ENCODE data around the gene MYL9.
A peak's percentile ranks its signal among the peaks of the same experiment; 100 is the strongest.

Gene MYL9

DNA sequence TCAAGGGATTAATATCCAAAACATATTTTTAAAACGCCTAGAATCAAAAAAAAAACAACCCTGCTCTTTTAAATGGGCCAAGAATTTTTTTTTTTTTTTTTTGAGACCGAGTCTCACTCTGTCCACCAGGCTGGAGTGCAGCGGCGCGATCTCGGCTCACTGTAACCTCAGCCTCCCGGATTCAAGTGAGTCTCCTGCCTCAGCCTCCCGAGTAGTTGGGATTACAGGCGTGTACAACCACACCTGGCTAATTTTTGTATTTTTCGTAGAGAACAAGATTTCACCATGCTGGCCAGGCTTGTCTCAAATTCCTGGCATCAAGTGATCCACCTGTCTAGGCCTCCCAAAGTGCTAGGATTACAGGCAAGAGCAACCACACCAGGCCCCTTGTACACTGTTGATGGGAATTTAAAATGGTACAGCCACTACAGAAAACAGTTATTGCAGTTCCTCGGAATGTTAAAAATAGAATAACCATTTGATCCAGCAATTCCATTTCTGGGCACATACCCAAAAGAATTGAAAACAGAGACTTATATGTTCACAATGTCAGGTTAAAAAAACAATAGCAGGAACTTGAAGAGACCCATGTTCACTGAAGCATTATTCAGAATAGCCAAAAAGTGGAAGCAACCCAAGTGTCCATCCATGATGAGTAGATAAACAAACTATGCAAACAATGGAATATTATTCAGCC is 3.1 kb upstream of the MYL9 start:
- no peak overlapping the region for H3K4me3 ChIP-seq
- in situ Hi-C loops (cut with MboI; ENCODE audit: low sequenced_read_pairs), result no loop called here
- no peaks in the 10 kb centered on the region for H3K27me3 ChIP-seq (ENCODE audit: low read depth)
- no peaks in the 10 kb centered on the region for H3K36me3 ChIP-seq (replicated peaks)
- H3K9me3 ChIP-seq, result no peaks in the 10 kb centered on the region
- no peaks in the 10 kb centered on the region for H3K4me1 ChIP-seq
- DNase-seq (ENCODE audit: low spot score in 2 of 2), result no peak

DNA sequence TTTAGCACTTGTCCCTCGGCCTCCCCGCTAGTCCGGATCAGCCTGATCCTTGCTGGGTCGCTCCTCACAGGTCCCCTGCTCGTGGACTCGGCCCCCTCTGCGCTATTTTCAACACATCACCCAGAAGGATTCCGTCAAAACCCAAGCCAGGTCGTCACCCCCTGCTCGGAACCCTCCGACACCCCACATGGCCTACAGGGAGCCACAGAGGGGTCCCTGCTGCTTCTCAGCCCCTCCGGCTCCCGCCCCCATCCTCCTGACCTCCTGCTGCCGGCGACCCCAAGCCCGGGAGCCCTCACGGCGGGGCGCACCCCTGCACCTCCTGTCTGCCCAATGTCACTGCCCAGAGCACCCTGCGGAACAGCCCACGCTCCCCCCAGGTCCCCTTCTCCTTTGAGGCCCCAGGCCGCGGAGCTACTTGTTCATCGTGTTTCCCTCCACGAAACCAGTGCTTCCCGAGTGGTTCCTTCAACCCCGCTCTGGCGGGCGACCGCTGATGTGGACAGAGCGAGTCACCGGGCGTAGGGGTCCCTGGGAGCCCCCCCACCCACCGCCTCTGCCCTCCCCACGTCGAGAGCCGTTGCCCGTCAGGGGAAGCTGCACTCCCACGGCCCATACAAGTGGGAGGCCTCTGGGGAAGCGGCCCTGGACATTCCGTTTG is 638 bp upstream of the MYL9 start:
- Histone ChIP-seq H3K9me3 (no peaks in the 10 kb centered on the region), H3K36me3 (replicated peaks) (no peaks in the 10 kb centered on the region), H3K4me3 (no peak overlapping the region), H3K27me3 (ENCODE audit: low read depth) (no peaks in the 10 kb centered on the region), H3K4me1 (no peaks in the 10 kb centered on the region)
- in situ Hi-C loops (cut with MboI; ENCODE audit: low sequenced_read_pairs), result no loop called here
- DNase-seq (ENCODE audit: low spot score in 2 of 2), result no peak

DNA sequence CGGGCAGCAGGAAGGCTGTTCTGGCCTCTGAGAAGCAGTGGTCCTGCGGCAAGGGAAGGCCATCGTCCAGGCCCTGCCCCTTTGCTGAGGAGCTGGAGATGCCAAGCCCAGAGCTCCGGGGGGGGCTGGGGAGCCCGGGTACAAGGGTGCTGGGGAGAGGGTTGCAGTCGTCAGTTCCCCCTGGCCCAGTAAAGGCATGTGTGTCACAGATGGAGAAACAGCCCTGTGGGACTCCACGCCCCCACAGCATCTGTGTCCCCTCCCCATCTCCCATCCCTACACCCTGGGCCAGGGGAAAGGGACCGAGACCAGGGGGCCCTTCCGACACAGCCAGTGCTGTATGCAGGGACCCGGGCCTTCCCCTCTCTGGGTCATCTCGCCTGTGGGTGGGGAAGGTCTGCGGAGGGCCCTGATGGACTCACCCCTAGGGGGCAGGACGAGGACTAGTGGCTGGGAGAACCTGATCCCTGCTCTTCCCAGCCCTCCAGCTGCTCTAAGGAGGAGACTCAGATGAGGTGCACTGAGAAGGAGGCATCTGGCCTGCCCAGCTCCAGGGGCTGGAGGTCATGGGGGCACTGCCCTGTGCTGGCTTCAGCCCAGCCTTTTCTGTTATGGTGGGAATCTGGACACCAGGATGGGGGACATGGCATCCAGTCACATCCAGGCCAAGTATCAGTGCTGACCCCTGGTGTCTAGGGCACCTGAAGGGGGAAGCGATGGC is 609 bp downstream of the MYL9 start:
- no peaks in the 10 kb centered on the region for H3K36me3 ChIP-seq (replicated peaks)
- in situ Hi-C loops (cut with MboI; ENCODE audit: low sequenced_read_pairs), result no loop called here
- H3K4me3 ChIP-seq, result no peak overlapping the region
- DNase-seq (ENCODE audit: low spot score in 2 of 2), result peak; percentile 5 to 55
- H3K9me3 ChIP-seq, result no peaks in the 10 kb centered on the region
- H3K4me1 ChIP-seq, result no peaks in the 10 kb centered on the region
- H3K27me3 ChIP-seq (ENCODE audit: low read depth), result no peaks in the 10 kb centered on the region

DNA sequence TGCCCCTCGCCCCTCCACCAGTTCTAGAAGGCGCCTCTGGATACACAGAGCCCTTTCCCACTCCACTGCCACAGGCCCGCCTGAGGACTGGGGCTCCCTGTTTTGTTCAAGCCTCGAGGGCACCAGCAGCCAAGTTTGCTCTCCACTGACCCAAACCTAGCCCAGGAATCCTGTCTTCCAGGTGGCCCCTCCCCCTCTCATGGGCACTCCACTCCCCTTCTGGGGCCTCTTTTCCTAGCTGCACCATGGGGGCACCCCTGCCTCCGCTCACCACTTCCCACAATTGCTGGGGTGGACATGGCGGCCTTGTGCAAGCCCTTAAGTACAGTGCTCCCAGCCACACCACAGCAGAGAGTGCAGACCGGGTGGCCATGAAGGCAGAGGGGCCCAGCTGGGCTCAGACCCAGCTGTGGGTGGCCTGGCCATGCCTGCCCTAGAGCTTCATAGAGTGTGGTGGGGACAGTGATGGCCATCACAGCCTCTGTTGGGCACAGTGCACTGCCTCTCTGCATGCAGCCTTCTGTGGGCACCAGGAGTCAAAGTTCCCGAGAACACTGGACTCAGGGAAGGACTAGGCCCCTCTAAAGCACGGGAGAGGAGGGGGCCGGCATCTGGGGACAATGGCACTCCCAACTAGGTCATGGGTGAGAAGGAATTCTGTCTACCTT is 1.3 kb downstream of the MYL9 start:
- Histone ChIP-seq H3K27me3 (ENCODE audit: low read depth) (no peaks in the 10 kb centered on the region), H3K4me1 (no peaks in the 10 kb centered on the region), H3K36me3 (replicated peaks) (no peaks in the 10 kb centered on the region), H3K4me3 (no peak overlapping the region), H3K9me3 (no peaks in the 10 kb centered on the region)
- no peak for DNase-seq (ENCODE audit: low spot score in 2 of 2)
- in situ Hi-C loops (cut with MboI; ENCODE audit: low sequenced_read_pairs), result no loop called here

DNA sequence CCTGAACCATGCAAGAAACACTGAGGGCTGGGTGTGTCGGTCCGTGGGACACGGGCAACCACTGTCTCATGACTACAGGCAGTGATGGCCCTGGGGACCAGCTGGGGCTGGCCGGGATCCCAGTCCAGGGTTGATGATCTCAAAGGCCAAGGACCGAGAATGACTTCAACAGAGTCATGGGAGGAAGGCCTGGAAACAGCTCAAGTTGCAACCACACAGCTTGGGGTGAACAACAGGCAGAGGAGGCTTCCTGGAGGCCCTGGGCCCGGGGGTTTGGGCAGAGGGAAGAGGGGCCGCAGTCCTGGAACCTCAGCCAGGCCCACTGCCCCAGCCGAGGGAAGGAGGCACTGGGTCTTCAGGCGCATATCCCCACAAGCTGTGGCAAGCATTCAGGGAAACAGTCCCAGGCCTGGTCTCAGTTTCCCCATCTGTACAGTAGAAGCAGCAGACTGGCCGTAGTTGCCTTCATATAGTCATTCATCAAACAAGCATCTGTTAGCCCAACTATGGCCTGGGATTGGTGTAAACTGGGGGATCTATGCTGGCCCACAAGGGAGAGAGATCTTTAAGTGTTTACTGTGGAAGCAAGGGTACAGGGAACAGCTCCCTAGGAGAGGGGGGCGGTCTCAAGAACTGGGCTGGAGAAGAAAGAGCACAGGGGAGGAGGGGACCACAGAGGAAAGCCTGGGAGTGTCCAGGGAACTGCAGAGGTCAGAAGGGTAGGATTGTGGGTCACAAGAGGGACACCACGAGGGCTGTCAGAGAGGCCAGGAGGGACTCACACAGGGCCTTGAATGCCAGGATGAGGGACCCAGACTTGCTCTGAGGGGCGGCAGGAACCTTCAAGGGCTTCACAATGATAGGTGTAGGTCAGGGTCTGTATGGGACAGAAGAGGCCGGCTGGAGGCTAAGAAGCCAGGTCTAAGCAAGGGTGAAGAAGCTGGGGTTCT is 2.1 kb downstream of the MYL9 start:
- H3K36me3 ChIP-seq (replicated peaks), result no peaks in the 10 kb centered on the region
- H3K27me3 ChIP-seq (ENCODE audit: low read depth), result no peaks in the 10 kb centered on the region
- in situ Hi-C loops (cut with MboI; ENCODE audit: low sequenced_read_pairs), result no loop called here
- no peak overlapping the region for H3K4me3 ChIP-seq
- H3K4me1 ChIP-seq, result no peaks in the 10 kb centered on the region
- DNase-seq (ENCODE audit: low spot score in 2 of 2), result no peak
- H3K9me3 ChIP-seq, result no peaks in the 10 kb centered on the region

DNA sequence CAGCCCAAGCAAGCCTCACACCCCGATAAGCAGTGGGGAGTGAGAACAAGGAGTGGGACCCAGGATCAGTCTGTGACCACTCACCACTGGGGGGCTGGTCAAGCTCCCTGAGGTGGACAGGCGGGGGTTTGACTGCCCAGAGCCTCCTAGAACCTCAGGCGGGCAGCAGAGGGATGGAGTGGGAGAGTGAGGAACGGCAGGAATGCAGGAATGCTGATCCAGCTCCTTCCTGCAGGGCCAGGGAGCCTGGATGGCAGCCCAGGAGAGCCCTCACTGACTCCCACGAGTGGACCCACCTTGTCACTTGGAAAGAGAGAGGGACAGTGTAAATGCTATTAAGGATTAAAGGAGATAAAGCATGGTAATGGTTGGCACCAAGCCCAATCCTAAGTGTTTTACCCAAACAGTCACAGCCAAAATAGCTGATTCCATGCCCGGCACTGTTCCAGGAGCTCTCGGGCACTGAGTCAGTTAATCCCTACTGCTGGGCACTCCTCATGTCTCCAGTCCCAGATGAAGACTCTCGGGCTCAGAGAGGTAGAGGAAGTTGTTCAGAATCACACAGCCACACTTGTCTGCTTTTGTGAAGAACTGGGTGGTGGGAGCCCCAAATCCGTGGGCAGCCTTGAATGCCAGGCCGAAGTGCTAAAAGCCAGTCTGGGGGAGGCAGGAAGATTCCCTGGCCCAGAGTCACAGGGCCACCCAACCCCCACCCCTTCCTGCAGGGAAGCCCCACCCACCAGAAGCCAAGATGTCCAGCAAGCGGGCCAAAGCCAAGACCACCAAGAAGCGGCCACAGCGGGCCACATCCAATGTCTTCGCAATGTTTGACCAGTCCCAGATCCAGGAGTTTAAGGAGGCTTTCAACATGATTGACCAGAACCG is 3.1 kb downstream of the MYL9 start:
- DNase-seq (ENCODE audit: low spot score in 2 of 2), result no peak
- in situ Hi-C loops (cut with MboI; ENCODE audit: low sequenced_read_pairs), result no loop called here
- H3K4me1 ChIP-seq, result no peaks in the 10 kb centered on the region
- H3K9me3 ChIP-seq, result no peaks in the 10 kb centered on the region
- H3K4me3 ChIP-seq, result no peak overlapping the region
- H3K36me3 ChIP-seq (replicated peaks), result no peaks in the 10 kb centered on the region
- H3K27me3 ChIP-seq (ENCODE audit: low read depth), result no peaks in the 10 kb centered on the region

DNA sequence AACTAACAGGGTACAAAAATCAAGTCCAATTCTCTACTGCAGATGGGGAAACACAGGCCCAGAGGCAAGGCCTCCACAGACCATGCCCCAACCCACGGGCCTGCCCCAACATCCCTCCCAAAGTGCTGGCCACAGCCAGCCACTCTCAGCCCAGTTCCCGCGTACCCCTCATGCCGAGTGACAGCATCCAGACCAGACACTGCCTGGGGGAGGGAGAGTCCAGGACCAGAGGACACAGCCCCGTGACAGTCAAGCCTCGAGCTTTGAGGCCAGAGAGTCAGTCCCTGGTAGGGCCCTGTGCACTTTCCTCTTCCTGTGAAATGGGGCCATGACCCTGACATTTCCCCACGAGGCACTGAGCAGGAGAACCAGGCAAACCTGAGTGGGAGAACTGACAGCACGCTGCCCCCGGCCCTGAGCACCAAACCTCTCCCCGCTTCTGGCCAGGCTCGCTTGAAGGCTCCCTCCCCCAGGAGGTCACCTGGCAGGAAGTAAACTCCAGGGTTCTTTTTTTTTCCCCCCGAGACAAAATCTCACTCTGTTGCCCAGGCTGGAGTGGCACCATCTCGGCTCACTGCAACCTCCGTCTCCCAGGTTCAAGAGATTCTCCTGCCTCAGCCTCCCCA is 4.9 kb downstream of the MYL9 start:
- in situ Hi-C loops (cut with MboI; ENCODE audit: low sequenced_read_pairs), result no loop called here
- Histone ChIP-seq H3K4me3 (no peak overlapping the region), H3K36me3 (replicated peaks) (no peaks in the 10 kb centered on the region), H3K27me3 (ENCODE audit: low read depth) (no peaks in the 10 kb centered on the region), H3K4me1 (no peaks in the 10 kb centered on the region), H3K9me3 (no peaks in the 10 kb centered on the region)
- DNase-seq (ENCODE audit: low spot score in 2 of 2), result no peak

DNA sequence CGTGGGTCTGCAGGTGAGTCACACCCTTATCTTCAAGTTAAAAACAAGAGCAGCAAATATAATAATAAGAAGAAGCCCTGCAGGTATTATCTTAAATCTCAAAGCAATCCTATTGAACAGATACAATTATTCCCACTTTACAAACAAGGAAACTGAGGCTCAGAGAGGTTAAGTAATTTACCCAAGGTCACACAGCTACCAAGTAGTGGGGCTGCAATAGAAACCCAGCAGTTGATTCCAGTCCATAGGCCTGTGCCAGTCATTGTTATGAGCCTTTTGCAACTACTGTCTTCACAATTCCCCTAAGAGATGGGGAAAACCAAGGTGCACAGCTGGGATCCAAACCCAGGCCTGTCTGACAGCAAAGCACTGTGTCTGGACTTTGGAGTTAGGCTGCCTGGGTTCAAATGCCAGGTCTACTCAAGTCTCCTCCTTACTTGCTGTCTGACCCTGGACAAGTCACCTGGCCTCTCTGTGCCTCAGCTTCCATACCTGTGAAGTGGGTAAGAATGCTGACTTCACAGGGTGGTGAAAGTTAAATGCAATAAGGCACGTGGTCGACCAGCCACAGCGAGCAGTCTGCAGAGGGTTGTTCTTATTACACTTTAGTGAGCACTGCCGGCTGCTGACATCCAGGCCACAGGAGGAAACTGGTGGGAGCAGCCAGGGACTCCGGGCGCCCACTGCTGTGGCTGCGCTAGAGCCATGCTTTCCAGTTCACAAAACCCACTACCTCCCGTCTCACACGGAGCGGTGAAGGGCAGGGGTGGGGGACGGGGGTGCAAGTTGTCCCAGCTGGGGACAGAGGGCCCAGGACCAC is 6.1 kb downstream of the MYL9 start:
- H3K36me3 ChIP-seq (replicated peaks), result no peaks in the 10 kb centered on the region

DNA sequence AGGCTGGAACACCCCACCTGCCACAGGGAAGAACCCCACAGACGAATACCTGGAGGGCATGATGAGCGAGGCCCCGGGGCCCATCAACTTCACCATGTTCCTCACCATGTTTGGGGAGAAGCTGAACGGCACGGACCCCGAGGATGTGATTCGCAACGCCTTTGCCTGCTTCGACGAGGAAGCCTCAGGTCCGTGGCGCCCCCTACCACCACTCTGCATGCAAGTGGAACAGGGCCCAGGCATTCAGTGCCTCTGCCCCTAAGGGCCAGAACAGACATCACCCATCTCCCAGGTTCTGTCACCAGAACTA is 6.6 kb downstream of the MYL9 start:
- no peaks in the 10 kb centered on the region for H3K36me3 ChIP-seq (replicated peaks)

More for the DNA sequence above, 6.1 kb downstream of the MYL9 start:
- DNase-seq (ENCODE audit: low spot score in 2 of 2), result no peak
- H3K9me3 ChIP-seq, result no peaks in the 10 kb centered on the region
- H3K4me3 ChIP-seq, result no peak overlapping the region
- in situ Hi-C loops (cut with MboI; ENCODE audit: low sequenced_read_pairs), result no loop called here
- H3K4me1 ChIP-seq, result no peaks in the 10 kb centered on the region
- no peaks in the 10 kb centered on the region for H3K27me3 ChIP-seq (ENCODE audit: low read depth)

DNA sequence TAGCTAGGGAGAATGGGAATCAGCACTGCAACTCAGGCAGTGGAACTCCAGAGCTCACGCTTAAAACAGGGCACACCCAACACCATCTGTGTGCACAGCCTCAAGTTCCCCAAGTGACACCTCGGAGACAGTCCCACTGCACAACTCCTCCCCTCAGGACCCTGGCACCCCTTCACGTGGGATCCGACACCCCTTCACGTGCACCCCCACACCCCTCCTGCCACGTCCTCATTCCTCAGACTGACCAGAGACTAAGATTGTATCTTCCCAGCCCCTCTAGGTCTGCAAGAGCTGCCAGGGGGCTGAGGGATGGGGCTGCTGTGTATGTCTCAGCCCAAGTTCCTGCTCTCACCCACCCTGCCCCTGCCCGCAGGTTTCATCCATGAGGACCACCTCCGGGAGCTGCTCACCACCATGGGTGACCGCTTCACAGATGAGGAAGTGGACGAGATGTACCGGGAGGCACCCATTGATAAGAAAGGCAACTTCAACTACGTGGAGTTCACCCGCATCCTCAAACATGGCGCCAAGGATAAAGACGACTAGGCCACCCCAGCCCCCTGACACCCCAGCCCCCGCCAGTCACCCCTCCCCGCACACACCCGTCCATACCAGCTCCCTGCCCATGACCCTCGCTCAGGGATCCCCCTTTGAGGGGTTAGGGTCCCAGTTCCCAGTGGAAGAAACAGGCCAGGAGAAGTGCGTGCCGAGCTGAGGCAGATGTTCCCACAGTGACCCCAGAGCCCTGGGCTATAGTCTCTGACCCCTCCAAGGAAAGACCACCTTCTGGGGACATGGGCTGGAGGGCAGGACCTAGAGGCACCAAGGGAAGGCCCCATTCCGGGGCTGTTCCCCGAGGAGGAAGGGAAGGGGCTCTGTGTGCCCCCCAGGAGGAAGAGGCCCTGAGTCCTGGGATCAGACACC is 7.6 kb downstream of the MYL9 start:
- in situ Hi-C loops (cut with MboI; ENCODE audit: low sequenced_read_pairs), result no loop called here
- H3K9me3 ChIP-seq, result no peaks in the 10 kb centered on the region
- H3K36me3 ChIP-seq (replicated peaks), result no peaks in the 10 kb centered on the region
- no peak for DNase-seq (ENCODE audit: low spot score in 2 of 2)
- H3K27me3 ChIP-seq (ENCODE audit: low read depth), result no peaks in the 10 kb centered on the region
- no peaks in the 10 kb centered on the region for H3K4me1 ChIP-seq
- no peak overlapping the region for H3K4me3 ChIP-seq

More for the DNA sequence above, 6.6 kb downstream of the MYL9 start:
- H3K27me3 ChIP-seq (ENCODE audit: low read depth), result no peaks in the 10 kb centered on the region
- H3K4me3 ChIP-seq, result no peak overlapping the region
- H3K4me1 ChIP-seq, result no peaks in the 10 kb centered on the region
- peak in 1 of 2 experiments; percentile 46 for DNase-seq (ENCODE audit: low spot score in 2 of 2)
- H3K9me3 ChIP-seq, result no peaks in the 10 kb centered on the region
- in situ Hi-C loops (cut with MboI; ENCODE audit: low sequenced_read_pairs), result no loop called here

DNA sequence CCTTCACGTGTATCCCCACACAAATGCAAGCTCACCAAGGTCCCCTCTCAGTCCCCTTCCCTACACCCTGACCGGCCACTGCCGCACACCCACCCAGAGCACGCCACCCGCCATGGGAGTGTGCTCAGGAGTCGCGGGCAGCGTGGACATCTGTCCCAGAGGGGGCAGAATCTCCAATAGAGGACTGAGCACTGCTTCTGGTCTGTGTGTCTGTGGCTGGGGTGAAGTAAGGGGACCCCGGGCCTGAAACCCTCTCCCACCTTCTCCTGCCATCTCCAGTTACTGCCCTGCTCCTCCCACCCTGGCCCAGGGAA is 8.3 kb downstream of the MYL9 start:
- no peak for DNase-seq (ENCODE audit: low spot score in 2 of 2)
- H3K27me3 ChIP-seq (ENCODE audit: low read depth), result no peaks in the 10 kb centered on the region
- in situ Hi-C loops (cut with MboI; ENCODE audit: low sequenced_read_pairs), result no loop called here
- no peaks in the 10 kb centered on the region for H3K9me3 ChIP-seq
- no peak overlapping the region for H3K4me3 ChIP-seq
- no peaks in the 10 kb centered on the region for H3K4me1 ChIP-seq
- no peaks in the 10 kb centered on the region for H3K36me3 ChIP-seq (replicated peaks)

Data from HAP-1 (cell line).